IMR-90 (cell line): ENCODE measurements around the gene APMAP. TPM values are rescaled to one million over a fixed set of nuclear protein-coding genes. Genes with fewer than 3 reads are reported as not detected.

Source experiments
- ATAC-seq: fragments of 200-7000 bp; cut with Tn5 transposase; 2 replicates; pipeline ENCODE4 v1.9.1; 2020; ENCODE audit warnings: low read depth, mild to moderate bottlenecking, moderate library complexity
- BruUV-seq: library from RNA; stranded (reverse); fragments of 400-500 nt; replicated peaks from 2 replicates; lab custom pipeline; 2021; lab: Mats Ljungman, UMichigan
- CTCF ChIA-PET: fragments of 300-600 bp; formaldehyde crosslinking; extraction: SDS; loops from one replicate; lab custom pipeline; 2021; ENCODE audit warnings: antibody characterized with exemption; lab: Yijun Ruan, JAX
- POLR2A ChIA-PET: fragments of 300-600 bp; sonication (Branson Sonifier 250); formaldehyde crosslinking; loops from one replicate; lab custom pipeline; 2022; ENCODE audit warnings: antibody characterized with exemption; ENCODE audit not compliant: unreplicated experiment; lab: Charles Lee
- DNase-seq: peaks from one replicate; pipeline ENCODE4 v3.0.0; 2013
- H2AFZ ChIP-seq: replicated peaks from 2 replicates; pipeline ENCODE3; 2013; ENCODE audit warnings: low read length, mild to moderate bottlenecking; ENCODE audit not compliant: poor library complexity
- H2AK5ac ChIP-seq: 2 replicates; pipeline ENCODE4 v1.6.1; 2013; ENCODE audit warnings: low read depth, low read length, inconsistent platforms
- H2AK9ac ChIP-seq: replicated peaks from 2 replicates; pipeline ENCODE3; 2013; ENCODE audit warnings: mild to moderate bottlenecking, low read depth, low read length, moderate library complexity; ENCODE audit not compliant: poor library complexity
- H2BK120ac ChIP-seq: 2 replicates; pipeline ENCODE4 v1.6.1; 2013; ENCODE audit warnings: low read depth, low read length, inconsistent platforms
- H2BK15ac ChIP-seq: 3 replicates; pipeline ENCODE4 v1.6.1; 2013; ENCODE audit warnings: low read depth, low read length, inconsistent platforms
- H2BK20ac ChIP-seq: 2 replicates; pipeline ENCODE4 v1.6.1; 2013; ENCODE audit warnings: low read depth, mild to moderate bottlenecking, inconsistent platforms, low read length, moderate library complexity
- H2BK5ac ChIP-seq: 2 replicates; pipeline ENCODE4 v1.6.1; 2013; ENCODE audit warnings: mild to moderate bottlenecking, low read depth, low read length, inconsistent platforms; ENCODE audit not compliant: poor library complexity, severe bottlenecking
- H3K14ac ChIP-seq: replicated peaks from 2 replicates; pipeline ENCODE4 v1.6.1; 2013; ENCODE audit warnings: low read depth, low read length, inconsistent platforms
- H3K18ac ChIP-seq: 2 replicates; pipeline ENCODE4 v1.6.1; 2013; ENCODE audit warnings: low read depth, low read length, control low read depth
- H3K23ac ChIP-seq: 2 replicates; pipeline ENCODE4 v1.6.1; 2013; ENCODE audit warnings: low read depth, low read length, inconsistent platforms
- H3K27ac ChIP-seq: 2 replicates; pipeline ENCODE4 v1.5.1; 2013; ENCODE audit warnings: mild to moderate bottlenecking, control low read depth, low read length; ENCODE audit not compliant: insufficient read depth
- H3K27me3 ChIP-seq: 2 replicates; pipeline ENCODE4 v1.6.1; 2013; ENCODE audit warnings: low read length; ENCODE audit not compliant: control insufficient read depth, insufficient read depth
- H3K36me3 ChIP-seq: 2 replicates; pipeline ENCODE4 v1.6.1; 2013; ENCODE audit warnings: low read length, mixed read lengths; ENCODE audit not compliant: control insufficient read depth, insufficient read depth
- H3K4ac ChIP-seq: 2 replicates; pipeline ENCODE4 v1.6.1; 2013; ENCODE audit warnings: low read depth, low read length, inconsistent platforms
- H3K4me1 ChIP-seq: 2 replicates; pipeline ENCODE4 v1.6.1; 2013; ENCODE audit warnings: low read length, mixed read lengths; ENCODE audit not compliant: control insufficient read depth, insufficient read depth
- H3K4me2 ChIP-seq: 2 replicates; pipeline ENCODE4 v1.6.1; 2013; ENCODE audit warnings: low read depth, mild to moderate bottlenecking, control low read depth, low read length, moderate library complexity
- H3K4me3 ChIP-seq: 2 replicates; pipeline ENCODE4 v1.5.1; 2013; ENCODE audit warnings: low read depth, mild to moderate bottlenecking, control low read depth, low read length, moderate library complexity; ENCODE audit not compliant: insufficient read depth
- H3K56ac ChIP-seq: 2 replicates; pipeline ENCODE4 v1.6.1; 2013; ENCODE audit warnings: low read length, inconsistent platforms; ENCODE audit not compliant: insufficient read depth; ENCODE audit errors: extremely low read depth
- H3K79me1 ChIP-seq, 2 experiments: 2 replicates each; pipeline ENCODE4 v1.6.1; 2013; ENCODE audit warnings: low read length in 2 of 2, inconsistent platforms in 1 of 2, low read depth in 1 of 2
- H3K9ac ChIP-seq: 2 replicates; pipeline ENCODE4 v1.6.1; 2013; ENCODE audit warnings: low read depth, low read length, control low read depth
- H3K9me1 ChIP-seq: 2 replicates; pipeline ENCODE4 v1.6.1; 2013; ENCODE audit warnings: low read length, inconsistent platforms; ENCODE audit not compliant: insufficient read depth
- H3K9me3 ChIP-seq: 2 replicates; pipeline ENCODE4 v1.6.1; 2013; ENCODE audit warnings: low read length; ENCODE audit not compliant: control insufficient read depth, insufficient read depth
- H4K20me1 ChIP-seq: 2 replicates; pipeline ENCODE4 v1.6.1; 2013; ENCODE audit warnings: low read length, inconsistent platforms; ENCODE audit not compliant: insufficient read depth
- H4K5ac ChIP-seq: 2 replicates; pipeline ENCODE4 v1.6.1; 2013; ENCODE audit warnings: mild to moderate bottlenecking, low read depth, low read length, control low read depth
- H4K8ac ChIP-seq, 2 experiments: 2 replicates each; pipeline ENCODE4 v1.6.1; 2013; ENCODE audit warnings: low read depth in 2 of 2, low read length in 2 of 2, control low read depth in 1 of 2, inconsistent platforms in 1 of 2
- H4K91ac ChIP-seq: 2 replicates; pipeline ENCODE4 v1.6.1; 2013; ENCODE audit warnings: low read depth, low read length, inconsistent platforms; ENCODE audit not compliant: insufficient read depth
- BHLHE40 ChIP-seq: fragments of 150-350 bp; IDR thresholded peaks from 2 replicates; pipeline ENCODE4 v1.6.1; 2016; ENCODE audit warnings: mild to moderate bottlenecking, low read depth, low read length
- CEBPB ChIP-seq: IDR thresholded peaks from 2 replicates; pipeline ENCODE4 v1.6.1; 2012; ENCODE audit warnings: low read depth, low read length, improper control_type of control experiment
- CHD1 ChIP-seq: IDR thresholded peaks from 2 replicates; pipeline ENCODE4 v1.6.1; 2012; ENCODE audit warnings: low read depth, low read length, improper control_type of control experiment
- FOS ChIP-seq: fragments of 150-350 bp; IDR thresholded peaks from 2 replicates; pipeline ENCODE4 v1.6.1; 2016; ENCODE audit warnings: low read depth, low read length
- MXI1 ChIP-seq: IDR thresholded peaks from 2 replicates; pipeline ENCODE4 v1.6.1; 2012; ENCODE audit warnings: low read depth, mild to moderate bottlenecking, low read length, moderate library complexity, borderline replicate concordance
- NFE2L2 ChIP-seq: fragments of 150-350 bp; IDR thresholded peaks from 2 replicates; pipeline ENCODE4 v1.6.1; 2016; ENCODE audit warnings: low read depth, mild to moderate bottlenecking, low read length
- POLR2A ChIP-seq: IDR thresholded peaks from 2 replicates; pipeline ENCODE4 v1.6.1; 2012; ENCODE audit warnings: mild to moderate bottlenecking, low read depth, low read length
- RAD21 ChIP-seq: IDR thresholded peaks from 2 replicates; pipeline ENCODE4 v1.6.1; 2012; ENCODE audit warnings: low read length, improper control_type of control experiment
- RCOR1 ChIP-seq: IDR thresholded peaks from 2 replicates; pipeline ENCODE4 v1.6.1; 2012; ENCODE audit warnings: mild to moderate bottlenecking, low read length, improper control_type of control experiment; ENCODE audit not compliant: insufficient replicate concordance
- RFX5 ChIP-seq: IDR thresholded peaks from 2 replicates; pipeline ENCODE4 v1.8.0; 2012; ENCODE audit warnings: low read depth, mild to moderate bottlenecking, low read length, moderate library complexity
- SMC3 ChIP-seq: fragments of 150-350 bp; IDR thresholded peaks from 2 replicates; pipeline ENCODE4 v1.6.1; 2016; ENCODE audit warnings: low read depth, mild to moderate bottlenecking, antibody characterized with exemption, low read length, moderate library complexity
- WGBS, 2 experiments: methylation state at CpG; one replicate each; pipeline versions ENCODE4 v1.1.5 to v1.1.7; 2013; ENCODE audit warnings: missing lambda C conversion rate in 2 of 2; ENCODE audit not compliant: insufficient read length in 1 of 2; ENCODE audit errors: extremely low coverage in 2 of 2; 5-methylcytosine and 5-hydroxymethylcytosine counted together
- dilution Hi-C: fragments of 300-500 bp; cut with HindIII; formaldehyde crosslinking; loops from one replicate; pipeline ENCODE4 v1.14.3; 2018; ENCODE audit warnings: low sequenced_read_pairs; ENCODE audit not compliant: unreplicated experiment
- in situ Hi-C: fragments of 300-500 bp; cut with MboI; formaldehyde crosslinking; loops from 3 replicates; pipeline ENCODE4 v1.14.3; 2019; ENCODE audit warnings: low sequenced_read_pairs, inconsistent platforms, mixed read lengths
- intact Hi-C: fragments of 100-400 bp; cut with micrococcal nuclease; formaldehyde crosslinking; loops from 2 replicates; pipeline ENCODE4 v1.10.0; 2022
- polyA plus RNA-seq, 3 experiments: library from polyadenylated mRNA; depleted of rRNA; stranded (reverse); fragments of >200 nt; gene quantifications; 2 replicates each; pipeline ENCODE4 v1.2.3, GENCODE V29; 2012; ENCODE audit warnings: low replicate concordance in 1 of 3
- total RNA-seq: library from RNA; depleted of rRNA; stranded (reverse); fragments of >200 nt; gene quantifications from 2 replicates; pipeline ENCODE4 v1.2.3, GENCODE V29; 2012
- TF ChIP-seq, protein P1 (sequence below): fragments of 150-350 bp; IDR thresholded peaks from 2 replicates; pipeline ENCODE4 v1.6.1; 2016; ENCODE audit warnings: low read depth, mild to moderate bottlenecking, low read length, moderate library complexity, borderline replicate concordance
- TF ChIP-seq, protein P2 (sequence below): fragments of 150-350 bp; IDR thresholded peaks from 2 replicates; pipeline ENCODE4 v1.6.1; 2017; ENCODE audit warnings: mild to moderate bottlenecking, antibody characterized with exemption, low read length, low read depth

The APMAP gene
- total and polyA plus RNA-seq, 2 of the 4 experiments (the other 2 are of a cell fraction): 67.2 to 88.8 TPM

DNA sequence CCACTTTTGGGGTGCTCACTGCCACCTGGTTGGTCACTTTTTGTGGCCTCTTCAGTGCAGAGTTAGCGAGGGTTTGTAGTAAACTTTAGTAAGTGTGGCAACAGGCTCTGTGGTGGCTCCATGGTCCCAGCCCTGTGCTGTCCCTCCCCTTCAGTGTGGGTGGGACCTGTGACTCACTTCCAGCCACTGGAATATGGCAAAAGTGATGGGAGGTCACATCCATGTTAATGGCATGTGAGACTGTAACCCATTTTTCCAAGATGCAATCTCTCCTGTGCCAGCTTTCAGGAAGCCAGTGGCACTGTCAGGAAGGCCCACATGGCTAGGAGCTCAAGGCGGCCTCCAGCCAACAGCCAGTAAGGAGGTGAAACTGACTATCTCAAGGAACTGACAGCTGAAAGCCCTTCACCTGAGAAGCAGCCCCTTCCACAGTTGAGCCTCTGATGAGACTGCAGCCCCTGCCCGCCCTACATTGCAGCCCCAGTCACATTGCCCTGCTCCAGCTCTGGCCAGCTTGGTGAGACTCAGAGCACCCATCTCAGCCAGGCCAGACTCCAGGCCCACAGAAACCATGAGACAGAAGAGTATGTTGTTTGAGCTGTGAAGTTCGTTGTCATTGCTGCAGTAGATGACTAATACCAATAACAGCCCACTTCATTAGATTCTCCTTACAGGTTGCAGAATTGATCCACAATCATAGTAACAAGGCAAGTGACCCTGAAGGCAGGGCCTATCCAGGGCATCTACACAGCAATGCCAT, 56.6 kb downstream of the APMAP start:
- DNase-seq: no peak
- Histone ChIP-seq H3K4me3 (no peak overlapping the region), H3K4me1 (no peaks in the 10 kb centered on the region), H2AFZ (no peak overlapping the region), H2BK20ac (no peak overlapping the region), H4K5ac (no peak overlapping the region), H2AK9ac (no peak overlapping the region), H4K91ac (no peak overlapping the region), H3K18ac (no peak overlapping the region), H2BK5ac (no peak overlapping the region), H3K4me2 (no peak overlapping the region), H3K9me1 (no peaks in the 10 kb centered on the region; the same call in 1 of the 2 replicates), H2BK120ac (no peak overlapping the region), H3K36me3 (no peaks in the 10 kb centered on the region), H3K14ac (no peak overlapping the region), H3K56ac (no peak overlapping the region), H4K20me1 (no peaks in the 10 kb centered on the region), H3K23ac (no peak overlapping the region), H2BK15ac (no peak overlapping the region), H3K27me3 (no peaks in the 10 kb centered on the region), H3K9me3 (no peaks in the 10 kb centered on the region), H3K79me1 (no peaks in the 10 kb centered on the region), H3K9ac (no peak overlapping the region), H2AK5ac (no peak overlapping the region), H4K8ac (no peak overlapping the region), H3K27ac (no peak overlapping the region), H3K4ac (no peak overlapping the region)
- intact Hi-C loops: no loop called here
- no CpG with 5 or more reads among the region's 4 CpGs for WGBS, 2 experiments
- no peak for ATAC-seq
- POLR2A ChIA-PET: no interaction called here
- dilution Hi-C loops: no loop called here
- TF ChIP-seq CEBPB (no peak), FOS (no peak), BHLHE40 (no peak), CHD1 (no peak), RAD21 (no peak), SMC3 (no peak), MXI1 (no peak), NFE2L2 (no peak), RFX5 (no peak), RCOR1 (no peak), POLR2A (no peak)
- TF ChIP-seq, protein P1, sequence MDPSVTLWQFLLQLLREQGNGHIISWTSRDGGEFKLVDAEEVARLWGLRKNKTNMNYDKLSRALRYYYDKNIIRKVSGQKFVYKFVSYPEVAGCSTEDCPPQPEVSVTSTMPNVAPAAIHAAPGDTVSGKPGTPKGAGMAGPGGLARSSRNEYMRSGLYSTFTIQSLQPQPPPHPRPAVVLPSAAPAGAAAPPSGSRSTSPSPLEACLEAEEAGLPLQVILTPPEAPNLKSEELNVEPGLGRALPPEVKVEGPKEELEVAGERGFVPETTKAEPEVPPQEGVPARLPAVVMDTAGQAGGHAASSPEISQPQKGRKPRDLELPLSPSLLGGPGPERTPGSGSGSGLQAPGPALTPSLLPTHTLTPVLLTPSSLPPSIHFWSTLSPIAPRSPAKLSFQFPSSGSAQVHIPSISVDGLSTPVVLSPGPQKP: no peak
- TF ChIP-seq, protein P2, sequence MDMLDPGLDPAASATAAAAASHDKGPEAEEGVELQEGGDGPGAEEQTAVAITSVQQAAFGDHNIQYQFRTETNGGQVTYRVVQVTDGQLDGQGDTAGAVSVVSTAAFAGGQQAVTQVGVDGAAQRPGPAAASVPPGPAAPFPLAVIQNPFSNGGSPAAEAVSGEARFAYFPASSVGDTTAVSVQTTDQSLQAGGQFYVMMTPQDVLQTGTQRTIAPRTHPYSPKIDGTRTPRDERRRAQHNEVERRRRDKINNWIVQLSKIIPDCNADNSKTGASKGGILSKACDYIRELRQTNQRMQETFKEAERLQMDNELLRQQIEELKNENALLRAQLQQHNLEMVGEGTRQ: no peak
- CTCF ChIA-PET: no interaction called here
- no TSS peak for BruUV-seq
- in situ Hi-C loops: no loop called here
